ENCODE results near the gene SEC22C.

The SEC22C gene

DNA sequence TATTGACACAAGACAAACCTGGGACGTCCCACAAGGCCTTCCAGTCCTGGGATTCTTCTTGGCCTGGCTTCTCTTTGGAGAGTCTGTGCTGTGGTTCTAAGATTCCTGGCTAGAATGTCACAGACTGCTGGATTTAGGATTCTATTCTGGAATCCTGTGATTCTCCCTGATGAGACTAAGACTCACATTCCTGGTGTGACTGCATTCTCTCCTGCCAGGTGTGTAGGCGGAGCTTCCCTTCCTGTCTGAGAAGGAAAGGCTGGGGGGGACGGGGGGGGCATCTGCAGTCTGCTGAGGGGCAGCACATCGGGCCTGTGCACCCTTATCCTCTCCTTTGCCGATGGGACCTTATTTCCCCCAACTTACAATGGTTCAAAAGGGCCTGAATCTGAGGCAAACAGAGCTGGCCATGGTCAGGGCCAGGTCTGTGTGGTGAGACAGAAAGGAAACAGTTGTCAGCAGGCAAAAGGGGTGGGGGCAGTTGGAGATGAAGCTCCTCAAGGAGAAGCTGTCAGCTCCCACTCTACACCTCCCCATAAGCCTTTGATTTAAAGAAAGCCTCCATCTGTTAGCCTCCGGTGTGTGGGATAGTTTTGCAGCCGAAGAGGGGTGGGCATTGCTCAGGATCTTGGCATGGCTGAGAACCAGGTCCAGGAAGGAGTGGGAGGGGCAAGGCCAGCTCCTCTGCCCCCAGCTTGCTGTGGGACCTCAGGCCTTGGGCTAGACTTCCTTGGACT lies 48.4 kb downstream of the SEC22C start:
- DNase-seq = no peak

- DNase-seq = no peak
These were observed 49.5 kb downstream of the SEC22C start for GRCh38 chr3:42532229-42532628.

DNA sequence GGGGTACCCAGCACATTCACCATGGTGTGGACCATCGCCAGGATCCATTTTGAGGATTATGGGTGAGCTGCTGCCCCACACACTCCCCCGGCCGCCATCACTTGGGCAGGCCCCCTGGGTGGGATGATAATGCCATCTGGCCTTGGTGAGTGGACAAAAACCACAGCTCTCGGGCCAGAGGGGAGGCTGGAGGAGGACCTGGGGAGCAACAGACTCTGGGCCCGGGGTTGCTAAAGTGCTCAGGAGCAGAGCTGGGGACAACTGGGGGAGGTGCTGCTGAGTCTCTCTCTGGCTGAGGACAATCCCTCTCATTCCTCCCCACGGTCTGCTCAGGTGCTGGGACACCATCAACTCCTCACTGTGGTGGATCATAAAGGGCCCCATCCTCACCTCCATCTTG lies 50.3 kb downstream of the SEC22C start:
- no peak for DNase-seq

GRCh38 chr3:42530073-42530472 lies 51.7 kb downstream of the SEC22C start:
- DNase-seq = no peak

DNA sequence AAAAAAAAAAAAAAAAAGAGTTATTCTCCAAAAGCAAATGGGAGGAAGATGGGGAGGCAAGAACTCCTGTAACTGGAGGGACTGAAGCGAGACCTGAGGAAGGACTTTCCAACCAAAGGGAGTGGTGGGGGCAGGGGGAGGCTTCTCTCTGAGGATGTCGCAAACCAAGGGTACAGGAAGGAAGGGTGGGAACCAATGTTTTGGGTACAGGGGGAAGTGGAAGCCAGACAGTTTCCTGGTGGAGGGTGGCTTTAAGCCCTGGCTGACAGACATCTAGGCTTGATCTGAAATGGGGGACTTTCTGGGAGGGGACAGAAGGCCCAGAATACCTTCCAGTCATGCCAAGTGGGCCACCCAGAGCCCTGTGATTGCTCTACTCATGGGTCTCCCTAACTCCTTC lies 52.3 kb downstream of the SEC22C start:
- DNase-seq = peak; percentile 73 to 85

DNA sequence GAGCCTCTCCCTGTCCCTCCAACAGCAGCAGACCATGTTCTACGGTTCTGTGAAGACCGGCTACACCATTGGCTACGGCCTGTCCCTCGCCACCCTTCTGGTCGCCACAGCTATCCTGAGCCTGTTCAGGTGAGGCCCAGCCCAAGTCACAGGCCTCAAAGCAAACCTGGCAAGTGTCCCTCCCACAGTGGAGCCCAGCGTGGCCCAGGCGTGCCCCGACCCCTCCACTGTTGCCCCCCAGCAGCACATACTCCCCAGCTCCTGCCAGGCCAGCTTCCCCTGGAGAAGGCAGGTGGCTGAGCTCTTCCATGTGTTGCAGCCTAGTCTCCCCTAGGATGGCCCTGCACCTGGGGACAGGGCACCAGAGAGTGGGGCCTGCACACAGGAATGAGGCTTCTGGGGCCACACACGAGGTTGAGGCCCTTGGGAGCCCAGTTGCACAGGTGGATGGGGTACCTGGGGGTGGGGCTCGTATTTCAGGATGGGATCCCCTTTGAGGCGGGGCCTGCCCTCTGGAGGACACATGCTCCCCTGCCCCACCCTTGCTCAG lies 54.3 kb downstream of the SEC22C start:
- DNase-seq = no peak

DNA sequence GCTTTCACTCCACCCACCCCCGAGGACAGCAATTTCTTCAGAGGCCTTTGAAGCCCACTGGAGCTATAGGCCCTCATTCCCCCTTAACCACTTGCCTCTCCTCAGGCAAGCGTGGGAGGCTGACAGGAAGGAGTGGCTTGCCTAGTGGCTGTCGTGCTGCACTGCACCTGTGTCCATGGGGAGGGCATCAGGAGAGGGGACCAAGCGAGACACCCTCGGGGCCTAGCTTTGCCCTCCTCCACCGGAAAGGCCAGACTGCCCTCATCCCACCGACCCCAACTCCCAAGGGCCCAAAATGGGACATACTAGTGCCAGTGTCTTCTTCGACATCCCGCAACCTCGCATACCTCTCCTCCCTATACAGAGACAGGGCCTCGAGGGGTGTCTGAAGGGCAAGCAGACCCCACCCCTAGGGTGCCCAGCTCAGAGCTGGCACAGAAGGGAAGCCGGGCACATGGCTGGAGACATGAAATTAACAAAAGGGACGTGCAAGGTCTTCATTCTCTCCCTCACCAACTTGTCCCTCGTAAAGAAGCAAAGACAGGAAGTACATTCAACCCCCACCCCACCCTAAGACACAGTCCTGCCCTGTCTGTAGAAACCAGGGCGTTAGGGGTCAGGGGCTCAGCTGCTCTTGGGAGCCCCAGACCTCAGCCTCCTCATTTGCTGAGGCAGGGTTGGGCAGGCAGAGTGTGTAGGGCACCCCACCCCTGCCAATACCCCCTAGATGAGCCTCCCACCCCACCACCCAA lies 55.0 kb downstream of the SEC22C start:
- peak; percentile 68 for DNase-seq

DNA sequence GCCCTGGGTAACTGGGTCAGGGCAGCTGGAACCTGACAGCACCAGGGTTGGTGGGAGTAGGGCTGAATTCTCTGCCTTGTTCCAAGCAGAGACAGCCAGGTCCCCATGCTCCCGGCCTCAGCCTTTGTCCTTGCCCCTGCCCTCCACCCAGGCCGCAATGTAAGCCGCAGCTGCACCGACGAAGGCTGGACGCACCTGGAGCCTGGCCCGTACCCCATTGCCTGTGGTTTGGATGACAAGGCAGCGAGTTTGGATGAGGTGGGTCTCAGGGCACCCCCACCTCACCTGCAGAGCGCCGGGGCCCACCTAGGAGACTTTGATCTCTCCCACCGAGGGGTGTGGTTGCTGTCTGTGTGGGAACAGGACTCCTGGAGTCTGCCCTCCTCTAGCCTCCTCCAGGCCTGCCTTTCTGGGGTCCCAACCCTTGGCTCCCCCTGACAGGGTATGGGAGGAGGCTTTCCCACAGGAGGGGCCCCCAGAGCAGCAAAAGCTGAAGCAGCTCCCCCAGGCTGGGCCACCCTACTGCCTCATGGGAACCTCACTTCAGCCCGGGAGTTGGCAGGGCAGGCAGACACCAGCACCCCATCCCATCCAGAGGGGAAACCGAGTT lies 55.9 kb downstream of the SEC22C start:
- DNase-seq = no peak

DNA sequence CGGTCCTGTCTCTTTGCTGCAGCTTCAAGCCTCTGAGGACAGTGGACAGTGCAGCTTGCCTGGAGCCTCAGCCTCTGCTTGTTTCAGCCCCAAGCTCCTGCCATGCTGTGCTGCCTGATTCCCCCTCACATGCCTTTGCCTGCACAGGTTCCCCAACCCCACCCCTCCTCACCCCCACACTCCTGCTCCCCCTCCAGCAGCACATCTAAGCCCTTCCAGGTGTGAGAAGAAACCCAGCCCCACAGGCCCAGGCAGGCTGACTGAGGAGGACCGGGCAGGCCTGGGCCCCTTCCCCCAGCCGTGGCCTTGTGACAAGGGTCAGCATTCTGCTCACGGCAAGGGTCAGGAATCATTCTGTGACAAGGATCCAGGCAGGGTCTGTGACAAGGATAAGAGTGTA lies 56.6 kb downstream of the SEC22C start:
- no peak for DNase-seq

DNA sequence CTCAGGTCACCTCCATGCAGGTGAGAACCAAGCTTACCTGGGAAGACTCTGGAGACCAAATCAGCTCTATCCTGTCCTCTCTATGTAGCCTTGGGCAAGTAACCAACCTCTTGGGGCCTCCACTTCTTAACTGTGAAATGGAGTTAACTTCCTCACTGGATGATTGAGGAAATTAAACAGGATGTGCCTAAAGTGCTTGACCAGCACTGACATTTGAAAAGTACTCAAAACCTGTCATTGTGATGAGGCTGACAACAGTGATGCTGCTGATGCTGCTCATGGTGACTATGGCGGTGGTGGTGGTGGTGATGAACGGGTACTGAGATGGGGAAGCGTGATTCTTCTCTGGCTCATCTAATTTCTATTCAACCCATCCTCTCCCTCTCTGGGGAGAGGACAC lies 57.0 kb downstream of the SEC22C start:
- no peak for DNase-seq

- DNase-seq = no peak
These were observed 60.9 kb downstream of the SEC22C start for GRCh38 chr3:42520906-42521305.

DNA sequence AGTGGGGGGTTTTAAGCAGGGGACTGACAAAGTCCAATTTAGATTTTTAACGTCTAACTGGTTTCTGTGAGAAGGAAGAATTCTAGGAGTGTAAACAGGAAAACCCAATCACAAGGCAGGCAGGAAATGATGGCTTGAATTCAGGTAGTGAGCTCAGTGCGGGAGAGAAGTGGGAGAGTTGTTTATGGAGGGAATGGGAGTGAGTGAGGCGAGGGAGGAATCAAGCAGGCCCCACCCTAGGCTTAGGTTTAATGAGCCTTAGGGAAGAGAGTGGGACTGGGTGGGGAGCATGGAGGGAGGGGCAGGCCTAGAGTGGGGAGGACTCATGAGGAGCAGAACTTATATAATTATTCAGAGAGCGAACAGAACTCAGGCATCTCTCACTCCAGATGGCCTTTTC lies 61.4 kb downstream of the SEC22C start:
- DNase-seq = no peak

DNA sequence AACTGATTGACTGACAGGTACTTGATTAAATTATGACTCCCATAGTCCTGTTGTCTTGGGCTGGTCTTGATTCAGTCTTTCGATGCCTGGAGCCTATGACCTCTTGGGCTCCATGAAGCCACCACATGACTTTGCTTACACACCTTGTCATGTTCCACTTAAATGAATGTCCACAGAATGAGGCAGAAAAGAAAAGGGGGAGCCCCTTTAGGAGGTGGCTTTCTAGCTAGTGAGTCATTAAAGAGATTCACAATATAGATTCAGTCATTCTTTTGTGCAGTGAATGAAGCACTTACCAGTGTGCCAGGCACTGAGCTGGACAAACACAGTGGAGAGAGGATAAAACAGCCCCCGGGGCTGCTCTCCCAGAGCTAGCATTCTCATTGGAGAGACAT lies 62.2 kb downstream of the SEC22C start:
- DNase-seq = no peak

- peak; percentile 53 to 70 for DNase-seq
These were observed 62.8 kb downstream of the SEC22C start for GRCh38 chr3:42518800-42519567.

DNA sequence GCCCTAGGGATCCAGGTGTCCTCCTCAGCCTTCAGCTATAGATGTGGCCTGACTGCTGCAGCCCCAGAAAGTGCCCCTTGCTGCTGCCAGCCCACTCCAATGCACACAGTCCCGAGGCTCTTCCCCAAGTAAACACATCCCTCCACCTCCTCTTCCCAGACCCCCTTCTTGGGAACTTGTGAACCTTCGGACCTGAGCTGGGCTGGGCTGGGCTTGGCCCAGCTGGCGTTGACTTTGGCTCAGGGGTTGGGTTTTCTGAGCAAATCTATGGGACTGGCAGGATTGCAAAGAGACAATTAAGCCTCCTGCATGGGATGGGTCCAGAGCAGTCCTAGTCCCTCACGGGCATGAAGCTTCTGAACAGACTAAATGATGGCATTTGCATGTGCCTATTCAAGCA lies 64.7 kb downstream of the SEC22C start:
- no peak for DNase-seq

DNA sequence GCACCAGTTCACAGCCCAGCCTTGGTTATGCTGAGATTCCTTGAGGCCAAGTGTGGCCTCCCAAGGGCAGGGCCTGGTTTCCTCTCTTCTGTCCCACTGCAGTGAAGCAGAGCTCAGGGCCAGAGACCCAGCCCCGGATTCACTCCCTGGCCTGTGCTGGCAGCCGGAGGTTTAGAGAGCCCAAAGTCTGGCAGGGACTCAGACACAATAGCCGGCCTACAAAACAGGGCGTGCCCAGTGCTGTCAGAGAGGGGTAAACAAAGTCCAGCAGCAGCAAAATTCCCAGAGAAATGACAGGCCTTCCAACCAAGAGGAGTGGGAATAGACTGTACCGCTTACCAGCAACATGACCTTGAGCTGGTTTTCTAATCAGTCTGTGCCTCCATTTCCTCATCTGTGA lies 65.3 kb downstream of the SEC22C start:
- no peak for DNase-seq

- DNase-seq = no peak
These were observed 65.8 kb downstream of the SEC22C start for GRCh38 chr3:42515976-42516375.

GRCh38 chr3:42515391-42515916 lies 66.3 kb downstream of the SEC22C start:
- DNase-seq = no peak

DNA sequence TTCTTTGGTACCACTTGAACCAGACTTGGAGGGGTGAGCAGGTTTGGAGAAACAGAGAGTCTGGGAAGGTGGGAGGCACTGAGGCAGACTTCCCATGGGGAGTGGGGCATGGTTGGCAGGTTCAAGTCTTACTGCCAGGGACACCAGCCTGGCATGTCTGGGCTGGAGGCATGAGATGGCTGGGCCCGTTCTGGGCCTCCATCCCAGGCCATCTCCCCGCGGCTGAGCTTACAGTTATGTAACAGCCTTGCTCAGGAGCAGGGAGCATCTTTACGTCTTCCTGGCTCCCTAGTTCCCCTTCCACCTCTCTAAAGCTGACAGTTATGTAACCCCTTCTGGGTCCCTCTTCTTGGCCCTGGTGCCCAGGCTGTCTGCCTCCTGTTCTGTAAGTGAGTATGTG lies 66.9 kb downstream of the SEC22C start:
- no peak for DNase-seq

GRCh38 chr3:42513521-42513920 lies 68.2 kb downstream of the SEC22C start:
- no peak for DNase-seq

DNA sequence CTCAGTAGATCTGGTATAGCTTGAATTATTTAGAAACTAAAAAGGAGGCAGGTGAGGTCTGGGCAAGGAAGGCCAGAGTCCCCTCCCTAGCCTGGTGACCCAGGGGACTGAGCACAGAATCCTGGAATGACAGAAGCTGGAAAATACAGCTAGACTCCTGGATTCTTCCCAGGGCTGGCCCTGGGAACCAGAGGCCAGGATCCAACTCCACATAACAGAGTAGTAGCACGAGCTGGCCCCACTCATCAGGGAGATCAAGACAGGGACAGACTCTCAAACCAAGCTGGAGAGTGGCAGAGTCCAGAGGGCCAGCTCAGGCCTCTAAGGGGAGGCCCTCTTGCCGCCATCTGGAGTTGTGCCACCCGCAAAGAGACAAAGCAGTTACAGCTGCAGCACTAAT lies 68.6 kb downstream of the SEC22C start:
- DNase-seq = no peak

GRCh38 chr3:42511736-42512135 lies 70.0 kb downstream of the SEC22C start:
- DNase-seq = peak; percentile 55 to 60

- DNase-seq = no peak
These were observed 70.6 kb downstream of the SEC22C start for GRCh38 chr3:42511201-42511600.
